ENCODE results near the gene FHAD1.
A peak's percentile ranks its signal among the peaks of the same experiment; 100 is the strongest.

Gene FHAD1

GRCh38 chr1:15331180-15331579 is 84.2 kb downstream of the FHAD1 start:
- DNase-seq = no peak

GRCh38 chr1:15331734-15332133 is 84.7 kb downstream of the FHAD1 start:
- no peak for DNase-seq

GRCh38 chr1:15332525-15332924 is 85.5 kb downstream of the FHAD1 start:
- DNase-seq = no peak

DNA sequence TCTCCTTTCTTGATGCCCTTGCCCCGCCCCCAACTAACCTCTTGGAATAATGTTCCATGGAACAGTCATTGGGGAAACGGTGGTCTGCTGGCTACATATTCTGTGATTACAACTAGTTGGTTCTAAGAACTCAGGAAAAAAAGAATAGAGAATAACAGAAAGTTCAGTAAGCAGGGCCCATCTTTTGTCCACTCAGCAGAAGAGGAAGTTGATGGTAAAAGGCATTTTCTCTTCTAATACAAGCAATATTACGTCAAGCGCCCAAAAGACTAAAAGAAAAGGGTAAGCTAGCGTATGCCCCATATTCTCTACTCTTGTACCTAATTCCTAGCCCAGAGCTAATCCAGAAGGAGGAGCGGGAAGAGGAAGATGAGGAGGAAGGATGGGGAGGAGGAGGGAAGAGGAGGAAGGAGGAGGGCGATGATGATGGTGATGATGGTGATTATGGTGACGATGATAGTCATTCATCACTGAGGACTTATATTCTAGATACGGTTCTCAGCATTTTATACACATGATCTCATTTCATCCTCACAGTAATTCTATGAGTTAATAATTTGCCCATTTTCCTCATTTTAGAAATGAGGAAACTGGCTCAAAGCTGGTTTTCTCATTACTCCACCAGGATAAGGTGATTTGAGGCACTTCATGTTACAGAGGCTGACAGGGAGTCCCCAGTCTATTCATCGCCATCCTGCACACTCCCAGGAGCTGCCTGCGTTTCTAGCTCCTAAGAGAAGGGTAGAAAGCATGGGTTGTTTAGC is 86.1 kb downstream of the FHAD1 start:
- peak; percentile 7 for DNase-seq

DNA sequence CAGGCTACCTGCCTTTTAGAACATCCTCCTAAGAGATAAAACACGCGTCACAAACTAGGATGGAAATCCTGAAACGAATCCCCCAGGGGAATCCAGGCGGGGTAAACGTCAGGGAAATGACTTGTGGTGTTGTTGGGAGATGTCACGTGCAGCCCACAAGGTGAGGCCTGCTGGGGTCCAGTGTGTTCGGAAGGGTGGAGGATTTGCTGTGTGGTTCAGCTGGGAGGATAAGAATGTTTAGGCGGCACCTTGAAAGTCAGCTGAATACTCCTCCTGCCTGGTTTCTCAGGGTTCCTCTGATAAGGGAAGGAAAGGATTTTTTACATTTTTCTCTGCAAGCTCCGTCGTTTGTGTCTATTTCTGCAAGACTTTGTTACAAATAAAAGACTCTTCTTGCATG is 88.0 kb downstream of the FHAD1 start:
- DNase-seq = no peak

GRCh38 chr1:15336866-15337265 is 89.8 kb downstream of the FHAD1 start:
- DNase-seq = no peak

DNA sequence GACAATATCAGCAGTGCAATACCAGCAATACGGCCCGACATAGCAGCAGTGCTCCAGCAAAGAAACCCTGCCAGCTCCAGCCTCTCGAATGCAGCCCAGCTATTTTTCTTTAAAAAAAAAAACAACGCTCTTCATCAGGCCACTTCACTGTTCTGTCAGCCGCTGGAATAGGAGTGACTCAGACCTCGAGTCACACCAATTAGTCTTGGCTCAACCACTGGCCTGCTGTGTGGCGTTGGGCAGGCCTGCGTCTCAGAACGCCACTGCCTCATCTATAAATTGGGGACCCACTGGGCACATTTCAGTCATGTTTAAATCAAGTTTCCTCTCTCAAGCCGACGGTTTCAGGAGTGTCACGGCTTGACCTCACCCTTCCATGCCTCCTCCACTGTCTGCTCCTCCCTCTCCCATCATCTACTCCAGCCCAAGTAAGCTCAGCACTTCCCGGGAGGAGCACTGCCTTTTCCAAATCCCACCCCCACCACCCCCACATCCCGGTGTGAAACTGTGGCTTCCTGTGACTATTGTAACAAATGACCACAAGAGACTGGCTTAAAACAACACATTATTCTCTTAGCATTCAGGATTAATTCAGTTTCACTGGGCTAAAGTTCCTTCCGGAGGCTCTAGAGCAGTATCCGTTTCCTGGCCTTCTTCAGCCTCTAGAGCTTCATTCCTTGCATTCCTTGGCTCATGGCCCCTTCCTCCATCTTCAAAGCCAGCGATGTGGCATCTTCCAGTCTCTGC is 90.8 kb downstream of the FHAD1 start:
- peak; percentile 40 for DNase-seq

DNA sequence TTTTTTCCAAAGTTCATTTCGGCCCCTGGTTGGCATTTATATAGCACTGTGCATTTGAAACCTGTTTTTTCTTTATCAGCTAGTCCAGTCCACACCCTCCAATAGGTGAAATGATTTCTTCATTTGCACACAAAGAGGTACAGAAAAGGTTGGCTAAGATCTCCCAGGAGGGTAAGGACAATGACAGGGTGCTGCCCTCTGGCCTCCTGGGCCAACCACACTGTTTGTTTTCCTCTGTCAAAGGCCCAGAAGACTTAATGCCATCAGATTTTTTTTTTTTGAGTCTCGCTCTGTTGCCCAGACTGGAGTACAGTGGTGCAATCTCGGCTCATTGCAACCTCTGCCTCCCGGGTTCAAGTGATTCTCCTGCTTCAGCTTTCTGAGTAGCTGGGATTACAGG is 92.5 kb downstream of the FHAD1 start:
- no peak for DNase-seq

GRCh38 chr1:15341228-15341627 is 94.2 kb downstream of the FHAD1 start:
- DNase-seq = no peak

DNA sequence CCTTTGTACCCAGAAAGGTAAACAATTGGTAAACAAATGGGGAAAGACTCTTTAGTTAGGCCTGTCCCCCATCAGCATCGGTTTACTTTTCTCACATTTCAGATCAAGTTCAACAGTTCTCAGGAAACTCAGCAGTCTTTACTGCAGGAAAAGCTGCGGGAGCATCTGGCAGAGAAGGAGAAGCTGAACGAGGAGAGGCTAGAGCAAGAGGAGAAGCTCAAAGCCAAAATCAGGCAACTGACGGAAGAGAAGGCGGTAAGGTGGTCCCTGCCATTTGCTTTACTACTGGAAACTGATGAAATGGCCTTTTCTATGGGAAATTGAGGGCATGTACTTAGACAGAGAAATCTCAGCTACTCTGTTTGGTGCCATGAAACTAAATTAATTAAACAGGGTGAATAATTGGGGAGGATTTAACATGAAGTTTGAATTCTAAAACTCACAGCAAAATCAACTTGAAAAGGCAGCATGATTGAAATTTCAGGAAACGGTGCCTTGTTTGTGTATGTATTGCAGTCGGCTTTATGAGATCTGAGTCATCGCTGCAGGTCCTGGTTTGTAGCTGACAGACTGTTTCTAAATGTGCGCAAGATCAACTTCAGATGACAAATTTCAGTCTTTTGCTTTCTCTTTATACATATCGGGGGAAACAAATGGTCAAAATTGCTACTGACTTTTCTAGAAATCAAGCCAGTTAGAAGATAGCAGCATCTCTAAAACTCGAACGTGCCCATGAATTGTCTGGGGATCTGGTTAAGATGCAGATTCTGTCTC is 94.8 kb downstream of the FHAD1 start:
- DNase-seq = peak; percentile 76

GRCh38 chr1:15342408-15342967 is 95.5 kb downstream of the FHAD1 start:
- DNase-seq = no peak

- no peak for DNase-seq
These were observed 96.1 kb downstream of the FHAD1 start for GRCh38 chr1:15343099-15343498.

- DNase-seq = no peak
These were observed 96.7 kb downstream of the FHAD1 start for GRCh38 chr1:15343729-15344128.

DNA sequence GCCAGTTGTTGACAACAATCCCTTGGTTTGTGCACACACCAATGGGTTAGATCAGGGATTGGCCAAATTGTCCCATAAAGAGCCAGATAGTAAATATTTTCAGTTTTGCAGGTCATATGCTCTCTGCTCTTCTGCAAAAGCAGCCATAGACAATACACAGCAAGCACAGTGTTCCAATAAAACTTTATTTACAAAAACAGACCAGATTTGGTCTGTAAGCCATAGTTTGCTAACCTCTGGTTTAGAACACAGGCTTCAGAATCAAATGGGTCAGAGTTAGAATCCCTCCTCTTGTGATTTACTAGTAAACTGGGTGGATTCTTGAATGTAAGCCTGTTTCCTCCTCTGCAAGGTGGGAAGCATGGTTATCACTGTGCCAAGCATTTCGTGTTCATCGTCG is 97.4 kb downstream of the FHAD1 start:
- DNase-seq = no peak

DNA sequence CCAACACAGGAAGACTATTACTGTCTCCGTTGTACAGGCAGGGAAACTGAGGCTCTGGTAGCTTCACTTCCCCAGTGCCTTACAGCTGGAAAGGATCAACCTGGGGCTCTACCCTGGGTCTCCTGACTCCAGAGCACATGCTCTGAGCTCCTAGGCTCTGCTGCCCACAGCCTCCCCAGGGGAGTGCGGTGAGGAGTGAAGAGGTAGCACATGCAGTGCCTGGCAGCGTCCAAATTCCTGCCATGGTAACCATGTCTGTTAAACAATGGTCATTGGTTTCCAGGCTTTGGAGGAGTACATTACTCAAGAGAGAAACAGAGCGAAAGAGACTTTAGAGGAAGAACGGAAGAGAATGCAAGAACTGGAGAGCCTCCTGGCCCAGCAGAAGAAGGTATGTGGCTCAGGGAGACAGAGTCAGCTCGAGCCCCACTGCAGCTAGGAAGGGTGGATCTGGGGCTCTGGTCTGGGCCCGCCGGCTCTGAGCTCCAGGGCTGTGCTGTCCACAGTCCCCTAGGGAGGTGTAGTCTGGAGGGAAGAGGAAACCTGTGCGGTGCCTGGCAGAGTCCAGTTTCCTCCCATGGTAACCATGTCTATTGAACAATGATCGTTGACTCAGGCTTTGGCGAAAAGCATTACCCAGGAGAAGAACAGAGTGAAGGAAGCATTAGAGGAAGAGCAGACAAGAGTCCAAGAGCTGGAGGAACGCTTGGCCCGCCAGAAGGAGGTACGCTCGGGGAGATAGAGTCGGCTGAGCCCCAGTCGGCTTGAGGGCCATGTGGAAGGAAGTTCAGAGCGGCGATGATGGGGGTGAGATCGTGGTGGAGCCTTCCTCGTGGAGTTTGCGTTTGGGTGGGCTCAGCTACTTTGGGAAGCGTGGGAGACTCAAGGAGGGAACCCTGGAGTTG is 98.0 kb downstream of the FHAD1 start:
- peak; percentile 30 for DNase-seq

- DNase-seq = peak; percentile 94
These were observed 98.8 kb downstream of the FHAD1 start for GRCh38 chr1:15345705-15346345.

- DNase-seq = peak; percentile 86
These were observed 99.5 kb downstream of the FHAD1 start for GRCh38 chr1:15346346-15347030.

DNA sequence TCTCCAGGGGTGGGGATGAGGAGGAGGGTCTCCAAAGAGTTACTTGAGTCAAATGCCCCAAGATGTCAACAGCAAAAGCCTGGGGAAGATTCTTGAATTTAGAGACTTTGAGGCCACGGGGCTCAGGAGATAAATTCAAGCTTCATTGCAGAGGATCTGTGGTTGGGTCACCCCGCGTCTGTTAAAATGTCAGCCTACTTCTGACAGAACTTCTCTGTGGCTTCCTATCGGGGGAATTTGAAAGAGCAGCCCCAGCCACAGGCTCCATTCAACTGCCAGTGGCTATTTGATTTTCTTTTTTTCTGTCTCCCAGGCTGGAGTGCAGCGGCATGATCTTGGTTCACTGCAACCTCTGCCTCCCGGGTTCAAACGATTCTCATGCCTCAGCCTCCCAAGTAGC is 100.2 kb downstream of the FHAD1 start:
- DNase-seq = peak; percentile 44

GRCh38 chr1:15348648-15349047 is 101.6 kb downstream of the FHAD1 start:
- DNase-seq = no peak

GRCh38 chr1:15349133-15349532 is 102.1 kb downstream of the FHAD1 start:
- no peak for DNase-seq

DNA sequence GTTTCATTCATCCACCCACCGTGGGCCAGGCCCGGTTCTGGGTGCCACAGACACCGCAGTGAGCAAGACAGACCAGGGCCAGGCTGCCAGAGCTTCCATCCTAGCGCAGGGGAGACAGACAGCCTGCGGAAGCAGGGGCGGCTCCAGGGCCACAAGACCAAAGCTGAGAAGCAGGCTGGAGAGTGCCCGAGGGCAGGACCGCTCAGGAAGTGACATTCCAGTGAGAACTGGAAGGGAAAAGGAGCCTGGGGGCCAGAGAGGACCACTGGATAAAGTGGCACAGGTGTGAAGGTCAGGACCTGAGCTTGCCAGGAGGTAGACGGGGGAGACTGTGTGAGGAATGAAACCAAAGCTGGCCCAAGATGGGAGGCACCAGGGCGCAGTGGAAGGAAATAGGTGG is 103.1 kb downstream of the FHAD1 start:
- DNase-seq = no peak
